ENCODE measurements around the gene NUDT1. TPM values are rescaled to one million over a fixed set of nuclear protein-coding genes. Genes with fewer than 3 reads are reported as not detected.
"Not testable (repeated sequence)": the region's sequence is repeated elsewhere in the genome, so short reads cannot be mapped to it uniquely, and the experiment has no call there.

The NUDT1 gene
- total RNA-seq, 1 donor from 2014 or later: 96.6 TPM

- intact Hi-C loops (cut with micrococcal nuclease): no loop called here
Observed at GRCh38 chr7:2264158-2264557, 22.1 kb downstream of the NUDT1 start.

GRCh38 chr7:2266911-2267310, 24.9 kb downstream of the NUDT1 start:
- intact Hi-C loops (cut with micrococcal nuclease): no loop called here

- intact Hi-C loops (cut with micrococcal nuclease): not testable (repeated sequence)
Observed at GRCh38 chr7:2269089-2269990, 27.3 kb downstream of the NUDT1 start.

GRCh38 chr7:2269991-2270460, 28.0 kb downstream of the NUDT1 start:
- intact Hi-C loops (cut with micrococcal nuclease): no loop called here

GRCh38 chr7:2270495-2270894, 28.5 kb downstream of the NUDT1 start:
- intact Hi-C loops (cut with micrococcal nuclease): no loop called here

- intact Hi-C loops (cut with micrococcal nuclease): no loop called here
Observed at GRCh38 chr7:2271273-2272026, 29.4 kb downstream of the NUDT1 start.

GRCh38 chr7:2272031-2272430, 30.0 kb downstream of the NUDT1 start:
- intact Hi-C loops (cut with micrococcal nuclease): no loop called here

- intact Hi-C loops (cut with micrococcal nuclease): no loop called here
Observed at GRCh38 chr7:2273866-2274265, 31.8 kb downstream of the NUDT1 start.

- intact Hi-C loops (cut with micrococcal nuclease): no loop called here
Observed at GRCh38 chr7:2274666-2275065, 32.6 kb downstream of the NUDT1 start.

- intact Hi-C loops (cut with micrococcal nuclease): no loop called here
Observed at GRCh38 chr7:2275101-2275500, 33.1 kb downstream of the NUDT1 start.

- intact Hi-C loops (cut with micrococcal nuclease): no loop called here
Observed at GRCh38 chr7:2276107-2276506, 34.1 kb downstream of the NUDT1 start.

GRCh38 chr7:2278026-2278425, 36.0 kb downstream of the NUDT1 start:
- intact Hi-C loops (cut with micrococcal nuclease): no loop called here

- intact Hi-C loops (cut with micrococcal nuclease): no loop called here
Observed at GRCh38 chr7:2279896-2280295, 37.9 kb downstream of the NUDT1 start.

- intact Hi-C loops (cut with micrococcal nuclease): no loop called here
Observed at GRCh38 chr7:2280424-2280823, 38.4 kb downstream of the NUDT1 start.

GRCh38 chr7:2281541-2281940, 39.5 kb downstream of the NUDT1 start:
- intact Hi-C loops (cut with micrococcal nuclease): no loop called here

GRCh38 chr7:2282185-2282751, 40.2 kb downstream of the NUDT1 start:
- intact Hi-C loops (cut with micrococcal nuclease): no loop called here

GRCh38 chr7:2283074-2283473, 41.0 kb downstream of the NUDT1 start:
- intact Hi-C loops (cut with micrococcal nuclease): no loop called here

- intact Hi-C loops (cut with micrococcal nuclease): no loop called here
Observed at GRCh38 chr7:2287745-2288144, 45.7 kb downstream of the NUDT1 start.

GRCh38 chr7:2288503-2288902, 46.5 kb downstream of the NUDT1 start:
- intact Hi-C loops (cut with micrococcal nuclease): no loop called here

- intact Hi-C loops (cut with micrococcal nuclease): no loop called here
Observed at GRCh38 chr7:2289111-2289586, 47.1 kb downstream of the NUDT1 start.

- intact Hi-C loops (cut with micrococcal nuclease): no loop called here
Observed at GRCh38 chr7:2289621-2290020, 47.6 kb downstream of the NUDT1 start.

- intact Hi-C loops (cut with micrococcal nuclease): no loop called here
Observed at GRCh38 chr7:2290877-2291276, 48.9 kb downstream of the NUDT1 start.

Data from T-helper 2 cell treated with Interferon-gamma antibody and Interleukin-4, amounts not matched to agents 100 ng/mL and 5 ng/mL, for 36 hours (primary cell).